Fibroblast of peridontal ligament (primary cell): ENCODE measurements around the gene MIB2.
"Not testable (repeated sequence)": the region's sequence is repeated elsewhere in the genome, so short reads cannot be mapped to it uniquely, and the experiment has no call there.

Experiments
- DNase-seq: peaks from one replicate; pipeline ENCODE4 v3.0.0-alpha.2; 2010; ENCODE audit errors: extremely low read depth

MIB2 gene

GRCh38 chr1:1627261-1627828 lies 12.0 kb downstream of the MIB2 start:
- DNase-seq = no peak

- DNase-seq = no peak
Observed at GRCh38 chr1:1627829-1628753, 12.8 kb downstream of the MIB2 start.

GRCh38 chr1:1628754-1629429 lies 13.6 kb downstream of the MIB2 start:
- DNase-seq = no peak

- DNase-seq = no peak
Observed at GRCh38 chr1:1629430-1630190, 14.3 kb downstream of the MIB2 start.

GRCh38 chr1:1630191-1630964 lies 15.1 kb downstream of the MIB2 start:
- no peak for DNase-seq

- DNase-seq = peak; percentile 23
Observed at GRCh38 chr1:1630965-1631781, 15.9 kb downstream of the MIB2 start.

- DNase-seq = no peak
Observed at GRCh38 chr1:1631782-1632420, 16.6 kb downstream of the MIB2 start, which contains the start of gene MMP23B. TSS of gene MMP23B (plus strand) at chr1:1632173. CDS start at chr1:1632219, 46 bp downstream.

- DNase-seq = not testable (repeated sequence)
Observed at GRCh38 chr1:1633409-1633808, 18.1 kb downstream of the MIB2 start.

- DNase-seq = not testable (repeated sequence)
Observed at GRCh38 chr1:1634613-1635012, 19.3 kb downstream of the MIB2 start.

- DNase-seq = not testable (repeated sequence)
Observed at GRCh38 chr1:1636621-1637478, 21.6 kb downstream of the MIB2 start.

GRCh38 chr1:1637479-1637875 lies 22.2 kb downstream of the MIB2 start:
- not testable (repeated sequence) for DNase-seq

- DNase-seq = not testable (repeated sequence)
Observed at GRCh38 chr1:1638528-1638927, 23.2 kb downstream of the MIB2 start.

- not testable (repeated sequence) for DNase-seq
Observed at GRCh38 chr1:1639368-1639767, 24.1 kb downstream of the MIB2 start.

- not testable (repeated sequence) for DNase-seq
Observed at GRCh38 chr1:1640081-1640480, 24.8 kb downstream of the MIB2 start.

- DNase-seq = not testable (repeated sequence)
Observed at GRCh38 chr1:1640711-1641461, 25.6 kb downstream of the MIB2 start.

GRCh38 chr1:1646326-1646725 lies 31.0 kb downstream of the MIB2 start:
- DNase-seq = not testable (repeated sequence)

GRCh38 chr1:1647567-1648241 lies 32.4 kb downstream of the MIB2 start:
- DNase-seq = not testable (repeated sequence)
